NCI-H1930 (cell line): Measurements from ENCODE around the gene TYW3.
A peak's percentile ranks its signal among the peaks of the same experiment; 100 is the strongest.
"Not testable (repeated sequence)": the region's sequence is repeated elsewhere in the genome, so short reads cannot be mapped to it uniquely, and the experiment has no call there.

Source experiments
- DNase-seq, 2 experiments: peaks; one replicate each; lab custom pipeline; 2025; lab: John Stamatoyannopoulos, UW

The TYW3 gene

DNA sequence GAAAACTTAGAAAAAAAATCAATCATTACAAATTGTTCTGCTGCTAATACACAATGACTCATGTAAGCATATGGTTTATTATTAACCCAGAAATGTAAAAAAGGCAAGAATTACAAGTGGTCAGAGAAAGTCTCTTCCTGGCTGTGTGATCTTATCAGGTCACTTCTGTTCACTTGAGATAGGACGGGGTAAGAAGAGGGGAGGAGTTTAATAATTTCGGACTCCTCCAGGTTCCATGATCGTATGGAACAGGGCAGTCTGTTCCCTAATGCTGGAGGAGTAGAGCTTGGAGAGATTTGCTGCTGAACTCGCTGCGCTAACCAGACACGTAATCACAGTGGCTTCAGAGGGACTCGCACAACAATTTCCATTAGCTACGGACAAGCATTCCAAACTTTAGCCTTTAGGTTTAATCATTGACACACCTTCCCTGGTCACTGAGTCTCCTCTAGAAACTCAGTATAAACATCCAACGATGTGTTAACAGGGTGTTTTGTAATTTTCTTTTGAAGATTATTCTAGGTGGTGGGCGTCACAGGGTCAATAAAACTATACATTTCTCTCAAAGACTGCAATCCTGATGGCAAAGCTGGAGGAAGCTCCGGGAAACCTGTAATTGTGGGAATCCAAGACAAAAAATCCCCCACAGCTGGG is 1.4 kb upstream of the TYW3 start:
- no peak for DNase-seq

DNA sequence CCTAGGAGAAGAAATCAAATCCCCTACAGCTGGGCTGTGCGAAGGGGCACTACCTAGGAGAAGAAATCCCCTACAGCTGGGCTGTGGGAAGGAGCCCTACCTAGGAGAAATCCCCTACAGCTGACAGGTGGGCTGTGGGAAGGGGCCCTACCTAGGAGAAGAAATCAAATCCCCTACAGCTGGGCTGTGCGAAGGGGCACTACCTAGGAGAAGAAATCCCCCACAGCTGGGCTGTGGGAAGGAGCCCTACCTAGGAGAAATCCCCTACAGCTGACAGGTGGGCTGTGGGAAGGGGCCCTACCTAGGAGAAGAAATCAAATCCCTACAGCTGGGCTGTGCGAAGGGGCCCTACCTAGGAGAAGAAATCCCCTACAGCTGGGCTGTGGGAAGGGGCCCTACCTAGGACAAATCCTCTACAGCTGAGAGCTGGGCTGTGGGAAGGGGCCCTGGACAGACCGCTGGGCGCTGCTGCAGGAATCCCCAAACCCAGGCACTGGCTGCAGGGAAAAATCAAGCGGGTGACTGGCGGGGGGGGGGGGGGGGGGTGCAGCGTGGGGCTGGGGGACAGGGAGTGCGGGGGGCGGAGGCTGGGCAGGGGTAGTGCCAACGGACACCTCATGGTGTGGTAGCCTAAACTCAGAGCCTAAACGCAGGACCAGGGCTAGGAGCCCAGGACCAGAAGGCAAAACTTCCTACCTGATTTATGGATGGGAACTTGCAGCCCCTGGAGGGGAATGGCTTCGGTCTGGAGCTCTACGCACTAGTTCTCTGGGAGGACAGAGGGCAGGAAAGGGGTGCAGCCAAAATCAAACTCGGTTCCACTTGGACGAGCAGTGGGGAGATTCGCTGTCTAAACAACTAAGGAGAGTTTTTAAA is 643 bp upstream of the TYW3 start:
- not testable (repeated sequence) for DNase-seq

DNA sequence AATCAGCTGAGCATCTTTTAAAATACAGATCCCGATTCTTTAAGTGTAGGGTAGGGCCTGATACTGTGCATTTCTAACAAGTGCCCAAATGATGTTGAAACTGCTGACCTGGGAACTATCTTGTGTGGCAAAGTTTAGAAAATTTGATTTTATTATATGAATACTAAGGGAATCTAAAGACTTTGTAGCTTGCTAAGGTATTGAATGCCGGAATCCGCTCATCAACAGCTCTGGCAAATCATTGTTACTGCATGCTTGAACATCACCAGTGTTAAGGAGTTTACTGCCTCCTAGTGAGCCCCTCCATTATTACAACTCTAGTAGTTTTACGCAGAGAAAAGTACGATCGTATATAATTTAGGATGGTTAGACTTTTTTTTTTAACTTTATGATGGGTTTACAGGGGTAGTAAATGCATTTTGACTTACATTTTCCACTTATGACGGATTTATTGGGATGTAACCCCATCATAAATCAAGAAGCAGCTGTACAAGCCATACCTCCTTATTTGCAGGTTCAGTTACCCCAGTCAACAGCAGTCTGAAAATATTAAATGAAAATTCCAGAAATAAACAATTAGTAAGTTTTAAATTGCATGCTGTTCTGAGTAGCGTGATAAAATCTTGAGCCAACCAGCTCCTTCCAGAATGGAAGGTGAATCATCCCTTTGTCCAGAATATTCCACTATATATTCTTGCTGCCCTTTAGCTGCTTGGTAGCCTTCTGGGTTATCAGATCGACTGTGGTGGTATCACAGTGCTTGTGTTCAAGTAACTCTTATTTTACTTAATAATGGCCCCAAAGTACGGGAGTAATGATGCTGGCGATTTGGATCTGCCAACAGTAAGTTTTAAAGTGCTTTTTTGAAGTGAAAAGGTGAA is 892 bp downstream of the TYW3 start:
- peak; percentile 42 to 44 for DNase-seq

DNA sequence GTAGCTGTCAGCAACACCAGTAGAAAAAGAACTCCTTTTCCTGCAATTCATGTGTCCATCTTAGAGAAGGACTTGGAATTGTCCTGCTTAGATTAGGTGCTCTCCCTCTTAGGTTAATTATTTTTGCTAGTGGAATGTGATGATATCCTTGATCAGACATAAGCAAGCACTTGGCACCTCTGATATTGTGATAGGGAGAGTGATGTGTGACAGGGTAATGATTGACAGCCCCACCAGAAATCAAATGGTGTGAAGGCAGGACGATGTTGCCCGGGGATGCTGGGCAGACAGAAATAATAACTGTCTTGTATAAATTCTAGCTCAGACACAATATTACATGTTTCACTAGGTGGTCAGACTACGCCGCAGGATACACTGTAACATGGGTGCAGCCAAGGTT is 4.4 kb downstream of the TYW3 start:
- DNase-seq = no peak

DNA sequence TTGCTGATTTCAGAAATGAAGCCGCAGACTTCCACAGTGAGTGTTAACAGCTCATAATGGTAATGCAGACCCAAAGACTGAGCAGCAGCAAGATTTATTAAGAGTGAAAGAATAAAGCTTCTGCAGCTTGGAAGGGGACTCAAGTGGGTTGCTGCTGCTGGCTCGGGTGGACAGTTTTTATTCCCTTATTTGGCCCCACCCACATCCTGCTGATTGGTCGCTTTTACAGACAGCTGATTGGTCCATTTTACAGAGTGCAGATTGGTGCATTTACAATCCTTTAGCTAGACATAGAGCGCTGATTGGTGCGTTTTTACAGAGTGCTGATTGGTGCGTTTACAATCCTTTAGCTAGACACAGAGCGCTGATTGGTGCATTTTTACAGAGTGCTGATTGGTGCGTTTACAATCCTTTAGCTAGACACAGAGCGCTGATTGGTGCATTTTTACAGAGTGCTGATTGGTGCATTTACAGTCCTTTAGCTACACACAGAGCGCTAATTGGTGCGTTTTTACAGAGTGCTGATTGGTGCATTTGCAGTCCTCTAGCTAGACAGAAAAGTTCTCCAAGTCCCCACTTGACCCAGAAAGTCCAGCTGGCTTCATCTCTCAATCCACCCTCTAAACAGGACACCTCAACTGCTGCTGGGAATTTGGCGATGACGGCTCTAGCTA is 7.5 kb downstream of the TYW3 start:
- DNase-seq = not testable (repeated sequence)

DNA sequence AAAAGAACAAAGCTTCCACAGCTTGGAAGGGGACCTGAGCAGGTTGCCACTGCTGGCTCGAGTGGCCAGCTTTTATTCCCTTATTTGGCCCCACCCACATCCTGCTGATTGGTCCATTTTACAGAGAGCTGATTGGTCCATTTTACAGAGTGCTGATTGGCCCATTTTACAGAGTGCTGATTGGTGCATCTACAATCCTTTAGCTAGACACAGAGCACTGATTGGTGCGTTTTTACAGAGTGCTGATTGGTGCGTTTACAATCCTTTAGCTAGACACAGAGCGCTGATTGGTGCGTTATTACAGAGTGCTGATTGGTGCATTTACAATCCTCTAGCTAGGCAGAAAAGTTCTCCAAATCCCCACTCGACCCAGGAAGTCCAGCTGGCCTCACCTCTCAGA is 12.3 kb downstream of the TYW3 start:
- not testable (repeated sequence) for DNase-seq

DNA sequence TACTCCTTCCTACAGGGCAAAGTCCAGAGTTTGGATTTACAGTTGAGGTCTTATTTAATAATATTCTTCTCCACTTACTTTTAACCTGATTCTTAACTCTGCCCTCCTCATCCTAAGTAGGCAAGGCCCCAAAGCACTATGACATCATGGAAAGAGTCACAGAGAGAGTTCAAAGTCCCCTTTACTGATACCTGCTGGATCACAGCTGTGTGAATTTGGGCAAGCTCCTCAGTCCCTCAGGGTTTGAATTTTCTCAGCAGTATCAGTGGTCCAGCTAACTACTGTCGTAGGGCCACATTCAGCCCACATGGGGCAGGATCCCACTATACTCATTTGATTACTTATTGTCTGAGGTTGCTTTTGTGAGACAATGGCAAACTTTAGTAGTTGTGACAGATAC is 16.0 kb downstream of the TYW3 start:
- DNase-seq = no peak

DNA sequence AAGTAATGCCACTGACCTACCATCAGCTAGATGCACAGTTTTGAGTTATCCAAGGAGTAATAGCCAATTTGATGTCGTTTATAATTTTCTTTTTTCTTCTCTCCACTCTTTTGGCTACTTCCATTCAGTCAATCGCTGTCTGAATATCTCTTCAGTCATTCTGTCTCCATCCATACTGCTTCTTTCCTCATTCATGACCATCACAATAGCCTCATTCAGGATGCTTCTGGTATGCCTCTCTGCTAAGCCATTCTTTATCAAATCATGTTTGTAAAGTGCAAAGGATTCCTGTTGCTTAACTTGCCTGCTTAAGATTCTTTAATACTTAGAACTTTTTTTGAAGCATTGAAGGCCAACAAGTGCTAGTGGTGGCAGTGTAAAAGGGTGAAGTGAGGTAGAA is 20.2 kb downstream of the TYW3 start:
- no peak for DNase-seq

DNA sequence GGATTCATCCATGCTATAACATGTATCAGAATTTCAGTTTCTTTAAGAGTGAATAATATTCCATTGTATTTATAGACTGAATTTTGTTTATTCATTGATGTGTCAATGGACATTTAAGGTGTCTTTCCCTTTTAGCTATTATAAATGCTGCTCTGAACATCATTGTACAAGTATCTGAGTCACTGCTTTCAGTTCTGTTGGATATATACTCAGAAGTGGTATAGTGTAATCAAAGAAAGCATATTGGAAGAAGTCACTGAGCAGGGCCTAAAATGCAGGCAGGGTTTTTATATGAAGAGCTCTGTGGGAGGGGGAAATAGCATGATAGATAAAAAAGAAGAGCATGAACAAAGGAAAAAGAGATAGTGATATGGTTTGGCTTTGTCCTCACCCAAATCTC is 22.5 kb downstream of the TYW3 start:
- DNase-seq = no peak

DNA sequence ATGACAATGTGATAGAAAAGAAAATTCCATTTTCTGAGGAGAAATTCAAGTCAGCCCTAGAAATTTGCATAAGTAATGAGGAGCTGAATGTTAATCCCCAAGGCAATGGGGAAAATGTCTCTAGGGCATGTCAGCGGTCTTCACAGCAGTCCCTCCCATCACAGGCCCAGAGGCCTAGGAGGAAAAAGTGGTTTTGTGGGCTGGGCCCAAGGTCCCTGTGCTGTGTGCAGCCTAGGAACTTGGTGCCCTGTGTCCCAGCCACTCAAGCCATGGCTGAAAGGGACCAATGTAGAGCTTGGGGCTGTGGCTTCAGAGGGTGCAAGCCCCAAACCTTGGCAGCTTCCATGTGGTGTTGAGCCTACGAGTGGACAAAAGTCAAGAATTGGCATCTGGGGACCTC is 23.7 kb downstream of the TYW3 start:
- not testable (repeated sequence) for DNase-seq

DNA sequence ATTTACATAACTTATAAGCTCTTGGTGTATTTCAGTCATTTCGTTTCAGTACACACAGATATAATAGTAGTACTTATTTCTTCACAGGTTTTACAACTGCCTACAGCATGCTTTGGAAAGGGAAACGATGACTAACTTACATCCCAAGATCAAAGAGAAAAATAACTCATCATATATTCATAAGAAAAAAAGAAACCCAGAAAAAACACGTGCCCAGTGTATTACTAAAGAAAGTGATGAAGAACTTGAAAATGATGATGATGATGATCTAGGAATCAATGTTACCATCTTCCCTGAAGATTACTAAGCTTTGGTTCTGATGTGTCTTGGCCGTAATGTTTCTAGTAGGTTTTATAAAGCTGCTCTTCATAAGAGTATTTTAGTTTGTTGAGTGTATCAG is 30.9 kb downstream of the TYW3 start:
- no peak for DNase-seq

DNA sequence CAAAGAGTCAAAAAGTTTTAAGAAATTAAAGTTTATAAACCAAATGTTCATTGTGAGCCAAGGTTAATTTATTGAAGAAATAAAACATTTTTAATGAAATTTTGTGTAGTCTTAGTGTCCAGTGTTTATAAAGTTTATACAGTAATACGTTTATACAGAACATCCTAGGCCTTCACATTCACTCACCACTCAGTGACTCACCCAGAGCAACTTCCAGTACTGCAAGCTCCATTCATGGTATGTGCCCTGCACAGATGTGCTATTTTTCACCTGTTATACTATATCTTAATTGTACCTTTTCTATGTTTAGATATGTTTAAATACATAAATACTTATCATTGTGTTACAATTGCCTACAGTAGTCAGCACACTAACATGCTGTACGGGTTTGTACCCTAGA is 33.6 kb downstream of the TYW3 start:
- DNase-seq = no peak

DNA sequence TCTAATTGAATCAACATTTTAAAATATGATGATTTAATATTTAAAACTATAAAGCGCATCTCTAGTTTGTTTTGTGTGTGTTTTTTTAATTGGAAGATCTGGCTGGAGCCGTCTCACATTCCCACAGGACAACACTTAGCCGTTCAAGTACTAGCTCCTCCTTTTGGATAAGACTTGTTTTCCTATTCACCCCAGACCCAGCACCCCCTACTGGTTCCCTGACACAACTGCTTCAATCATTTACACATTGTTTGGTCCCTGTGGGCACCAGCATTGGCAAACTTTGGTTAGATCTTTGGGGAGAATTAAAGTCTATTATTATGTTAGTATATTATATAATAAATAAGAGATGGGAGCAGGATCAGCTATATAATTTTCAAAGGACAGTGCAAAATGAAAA is 34.5 kb downstream of the TYW3 start:
- no peak for DNase-seq

DNA sequence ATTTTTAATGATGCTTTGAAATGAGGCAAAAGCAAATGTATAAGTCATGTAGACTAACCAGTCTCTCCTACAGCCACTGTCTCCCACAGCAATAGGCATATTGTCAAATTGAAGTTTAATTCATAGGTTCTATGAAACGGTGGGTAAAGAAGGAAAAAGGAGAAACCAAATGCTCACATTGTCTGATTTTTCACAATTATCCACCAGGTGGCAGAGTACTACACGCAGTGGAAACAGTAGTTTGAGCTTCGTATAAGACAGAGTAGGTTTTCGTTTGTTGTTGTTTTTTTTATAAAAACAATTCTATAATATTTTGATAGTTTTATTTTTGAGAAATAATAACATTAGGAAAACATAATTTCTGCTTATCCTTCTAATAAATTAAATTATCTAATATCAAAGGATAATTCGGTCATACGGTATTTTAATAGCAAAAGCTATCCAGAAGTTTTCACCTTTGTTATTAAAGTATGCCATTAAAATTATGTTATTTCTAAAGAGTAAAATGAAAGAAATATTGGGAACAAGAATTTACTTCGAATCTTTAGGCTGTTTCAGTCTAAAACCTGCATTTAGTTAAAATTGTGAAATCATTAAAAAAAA is 39.1 kb downstream of the TYW3 start:
- peak; percentile 12 to 40 for DNase-seq

DNA sequence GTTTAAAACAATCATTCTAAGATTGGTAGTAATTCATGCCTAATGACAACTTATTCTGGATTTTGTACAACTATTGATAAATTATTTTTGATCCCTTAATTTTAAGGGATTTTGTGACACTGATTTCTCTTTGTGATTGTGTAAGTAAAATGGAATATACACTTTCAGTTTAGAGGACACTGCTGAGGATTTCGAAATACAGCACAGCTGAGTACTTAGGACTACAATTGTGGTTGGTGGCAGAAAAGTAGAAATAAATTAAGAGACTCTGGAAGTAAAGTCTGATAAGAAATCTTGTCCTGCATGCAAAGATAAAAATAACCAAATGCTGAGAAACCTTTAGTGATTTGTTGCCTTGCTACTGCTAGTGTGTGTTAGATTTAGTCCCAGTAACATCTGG is 40.0 kb downstream of the TYW3 start:
- DNase-seq = no peak

DNA sequence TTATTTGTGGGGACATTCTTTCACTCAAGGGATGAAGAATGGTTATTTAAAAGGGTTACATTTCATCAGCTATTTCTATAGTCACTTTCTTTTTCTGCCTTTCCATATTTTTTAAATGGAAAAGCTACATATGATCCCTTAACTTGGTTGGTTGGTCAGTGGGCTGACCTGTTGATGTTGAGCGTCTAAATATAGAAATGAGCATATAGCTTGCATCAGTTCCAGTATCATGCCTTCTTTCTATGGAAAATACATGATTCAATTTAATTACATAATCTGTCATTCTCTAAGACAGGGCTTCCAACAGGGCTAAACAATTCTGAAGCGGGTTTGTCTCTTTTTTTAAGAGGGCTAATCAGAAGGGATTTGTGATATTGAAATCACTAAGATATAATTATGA is 40.6 kb downstream of the TYW3 start:
- no peak for DNase-seq

DNA sequence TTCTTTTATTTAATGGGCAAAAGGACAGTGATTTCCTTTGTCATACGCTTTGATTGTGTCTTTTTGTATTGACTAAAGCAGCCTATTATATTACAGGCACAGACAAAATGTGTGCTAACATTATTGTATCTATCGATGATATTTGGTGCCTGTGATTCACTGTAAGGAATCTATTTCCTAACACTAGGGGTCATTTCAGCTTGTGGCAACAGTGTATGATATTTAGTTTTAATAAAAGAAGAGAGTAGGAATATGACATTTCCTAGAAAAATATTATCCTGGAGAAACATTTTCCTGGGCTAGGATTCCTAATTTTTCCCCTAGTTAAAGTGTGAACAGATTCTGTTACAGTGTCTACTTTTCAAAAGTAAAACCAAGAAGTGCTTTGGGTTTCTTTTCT is 42.8 kb downstream of the TYW3 start:
- DNase-seq = no peak

DNA sequence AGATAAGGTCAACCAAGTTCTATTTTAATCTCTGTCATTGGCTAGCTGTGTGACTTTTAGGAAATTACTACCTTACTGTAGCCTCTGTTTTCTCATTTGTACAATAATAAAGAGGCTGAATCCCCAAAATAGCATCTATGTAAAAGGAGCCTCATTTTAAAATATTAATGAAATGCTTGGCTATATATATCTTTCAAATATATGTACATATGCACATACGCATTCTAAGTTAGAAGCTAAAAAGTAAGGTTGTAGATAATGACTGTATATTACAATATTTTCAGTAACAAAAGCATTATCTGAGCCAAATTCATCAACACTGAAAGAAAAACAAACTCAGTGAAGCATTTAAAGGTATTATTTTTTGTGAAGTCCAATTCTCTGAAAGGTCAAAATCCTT is 44.6 kb downstream of the TYW3 start:
- no peak for DNase-seq

DNA sequence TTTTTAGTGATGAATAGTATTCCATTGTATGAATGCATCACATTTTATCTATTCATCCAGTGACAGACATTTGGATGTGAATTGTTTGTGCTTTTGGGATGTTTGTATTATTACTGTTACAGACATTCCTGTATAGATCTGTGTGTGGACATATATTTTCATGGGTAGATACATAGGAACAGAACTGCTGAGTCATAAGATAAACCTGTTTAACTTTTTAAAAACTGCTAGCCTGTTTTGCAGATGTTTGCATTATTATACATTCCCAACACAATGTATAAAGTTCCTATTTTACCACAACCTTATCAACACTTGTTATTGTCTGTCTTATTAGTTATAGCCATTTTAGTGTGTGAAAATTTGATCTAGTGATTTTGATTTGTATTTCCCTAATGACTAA is 46.8 kb downstream of the TYW3 start:
- no peak for DNase-seq

DNA sequence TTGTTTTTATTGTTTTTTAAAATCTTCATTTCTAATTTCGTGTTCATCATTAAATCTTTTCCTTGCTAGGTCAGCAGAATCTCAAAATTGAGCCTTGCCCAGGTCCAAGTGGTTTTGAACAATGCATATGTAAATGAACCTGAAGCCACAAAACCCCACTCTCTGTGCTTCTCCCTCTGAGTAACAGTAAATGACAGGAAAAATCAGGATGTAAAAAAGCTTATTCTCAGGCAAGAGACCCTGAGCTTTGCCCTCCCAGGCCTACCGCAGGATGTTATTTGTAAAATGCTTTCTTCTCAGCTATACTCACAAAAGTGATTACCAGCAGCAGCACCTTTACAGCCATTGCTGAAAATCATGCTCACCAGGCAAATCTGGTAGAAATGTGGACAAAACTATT is 47.6 kb downstream of the TYW3 start:
- no peak for DNase-seq

DNA sequence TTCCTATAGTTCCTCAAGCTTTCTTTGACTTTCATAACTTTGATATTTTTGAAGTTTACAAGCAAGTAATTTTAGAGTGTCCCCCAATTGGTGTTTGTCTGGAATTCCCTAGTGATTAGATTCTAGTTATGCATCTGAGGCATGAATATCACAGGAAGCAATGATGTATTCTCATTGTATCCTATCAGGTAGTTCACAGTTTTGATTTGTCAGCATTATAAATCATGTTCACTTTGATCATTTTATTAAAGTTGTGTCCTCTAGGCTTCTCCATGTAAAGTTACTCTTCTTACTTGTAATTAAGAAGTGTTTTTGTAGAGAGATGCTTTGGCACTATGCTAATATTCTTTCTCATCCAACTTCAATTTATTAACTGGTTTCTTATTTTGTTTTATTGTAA is 53.0 kb downstream of the TYW3 start:
- no peak for DNase-seq

DNA sequence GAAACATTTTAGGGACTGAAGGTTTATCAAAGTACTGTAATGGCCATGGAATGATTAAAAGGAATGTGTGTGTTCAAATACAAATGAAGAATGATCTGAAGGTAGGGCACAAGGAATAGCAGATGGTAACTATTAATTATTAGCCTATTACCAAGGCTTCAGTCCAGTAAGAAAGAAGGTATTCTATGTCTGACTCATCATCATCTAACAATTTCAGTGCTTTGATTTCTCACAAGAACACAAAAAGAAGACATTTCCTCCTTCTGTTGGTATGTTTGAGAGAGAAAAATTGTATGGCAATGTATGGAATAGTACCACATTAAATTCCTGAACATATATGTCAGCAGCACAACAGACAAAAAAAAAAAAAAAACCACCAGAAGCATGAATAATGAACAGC is 57.5 kb downstream of the TYW3 start:
- DNase-seq = no peak
